HEK293 (cell line): ENCODE data around the gene NPHP4.

Experiments used
- GLI4 ChIP-seq: fragments of 450-650 bp; formaldehyde crosslinking; IDR thresholded peaks from 2 replicates; pipeline ENCODE4 v1.5.1; 2016; ENCODE audit warnings: missing biosample characterization, missing genetic modification characterization
- OVOL3 ChIP-seq: fragments of 450-650 bp; formaldehyde crosslinking; IDR thresholded peaks from 2 replicates; pipeline ENCODE4 v1.5.1; 2016; ENCODE audit warnings: missing biosample characterization, missing genetic modification characterization
- PRDM1 ChIP-seq: fragments of 450-650 bp; formaldehyde crosslinking; IDR thresholded peaks from 2 replicates; pipeline ENCODE4; 2016; ENCODE audit warnings: missing biosample characterization, missing genetic modification characterization
- SP7 ChIP-seq: fragments of 450-650 bp; formaldehyde crosslinking; IDR thresholded peaks from 2 replicates; pipeline ENCODE4 v1.5.1; 2016; ENCODE audit warnings: missing biosample characterization, missing genetic modification characterization
- ZBTB1 ChIP-seq: fragments of 450-650 bp; formaldehyde crosslinking; IDR thresholded peaks from 2 replicates; pipeline ENCODE4 v1.5.1; 2016; ENCODE audit warnings: missing biosample characterization, missing genetic modification characterization
- ZNF174 ChIP-seq: fragments of 450-650 bp; formaldehyde crosslinking; IDR thresholded peaks from 2 replicates; pipeline ENCODE4 v1.5.0; 2017; ENCODE audit warnings: missing biosample characterization, mild to moderate bottlenecking, missing genetic modification characterization
- ZNF175 ChIP-seq: fragments of 450-650 bp; formaldehyde crosslinking; IDR thresholded peaks from 2 replicates; pipeline ENCODE4 v1.5.1; 2016; ENCODE audit warnings: missing biosample characterization, missing genetic modification characterization
- ZNF23 ChIP-seq: fragments of 450-650 bp; formaldehyde crosslinking; IDR thresholded peaks from 2 replicates; pipeline ENCODE4 v1.5.1; 2016; ENCODE audit warnings: missing biosample characterization, missing genetic modification characterization, borderline replicate concordance
- ZNF48 ChIP-seq: fragments of 450-650 bp; formaldehyde crosslinking; IDR thresholded peaks from 2 replicates; pipeline ENCODE4 v1.5.1; 2016; ENCODE audit warnings: missing biosample characterization, missing genetic modification characterization
- ZNF530 ChIP-seq: fragments of 450-650 bp; formaldehyde crosslinking; IDR thresholded peaks from 2 replicates; pipeline ENCODE4 v1.5.1; 2016; ENCODE audit warnings: low read depth, missing biosample characterization, missing genetic modification characterization
- ZNF544 ChIP-seq: fragments of 450-650 bp; formaldehyde crosslinking; IDR thresholded peaks from 2 replicates; pipeline ENCODE4 v1.5.0; 2017; ENCODE audit warnings: missing biosample characterization, missing genetic modification characterization
- ZNF561 ChIP-seq: fragments of 450-650 bp; IDR thresholded peaks from 2 replicates; pipeline ENCODE4 v1.5.1; 2018; ENCODE audit warnings: missing biosample characterization, missing genetic modification characterization, borderline replicate concordance
- ZNF600 ChIP-seq: fragments of 450-650 bp; formaldehyde crosslinking; IDR thresholded peaks from 2 replicates; pipeline ENCODE4 v1.5.1; 2016; ENCODE audit warnings: missing biosample characterization, missing genetic modification characterization
- ZNF791 ChIP-seq: fragments of 450-650 bp; formaldehyde crosslinking; IDR thresholded peaks from 2 replicates; pipeline ENCODE4 v1.5.1; 2016; ENCODE audit warnings: missing biosample characterization, missing genetic modification characterization
- ZNF830 ChIP-seq: fragments of 450-650 bp; IDR thresholded peaks from 2 replicates; pipeline ENCODE4 v1.5.0; 2018; ENCODE audit warnings: missing biosample characterization, missing genetic modification characterization, low read depth, mild to moderate bottlenecking, moderate library complexity
- TF ChIP-seq, protein P1 (sequence below): fragments of 450-650 bp; formaldehyde crosslinking; IDR thresholded peaks from 2 replicates; pipeline ENCODE4 v1.5.1; 2016; ENCODE audit warnings: missing biosample characterization, missing genetic modification characterization, borderline replicate concordance
- TF ChIP-seq, protein P2 (sequence below): fragments of 450-650 bp; formaldehyde crosslinking; IDR thresholded peaks from 2 replicates; pipeline ENCODE4 v1.5.1; 2016; ENCODE audit warnings: missing biosample characterization, missing genetic modification characterization
- TF ChIP-seq, protein P3 (sequence below): fragments of 450-650 bp; formaldehyde crosslinking; optimal IDR thresholded peaks from 2 replicates; pipeline ENCODE3; 2016; ENCODE audit warnings: missing biosample characterization, mild to moderate bottlenecking, missing genetic modification characterization
- TF ChIP-seq, protein P4 (sequence below): fragments of 450-650 bp; formaldehyde crosslinking; IDR thresholded peaks from 2 replicates; pipeline ENCODE4 v1.5.1; 2017; ENCODE audit warnings: missing biosample characterization, mild to moderate bottlenecking, missing genetic modification characterization, moderate library complexity
- TF ChIP-seq, protein P5 (sequence below): fragments of 450-650 bp; formaldehyde crosslinking; IDR thresholded peaks from 2 replicates; pipeline ENCODE4 v1.5.1; 2016; ENCODE audit warnings: missing biosample characterization, missing genetic modification characterization, borderline replicate concordance
- TF ChIP-seq, protein P6 (sequence below): fragments of 450-650 bp; formaldehyde crosslinking; IDR thresholded peaks from 2 replicates; pipeline ENCODE4 v1.5.1; 2016; ENCODE audit warnings: missing biosample characterization, missing genetic modification characterization

The NPHP4 gene

DNA sequence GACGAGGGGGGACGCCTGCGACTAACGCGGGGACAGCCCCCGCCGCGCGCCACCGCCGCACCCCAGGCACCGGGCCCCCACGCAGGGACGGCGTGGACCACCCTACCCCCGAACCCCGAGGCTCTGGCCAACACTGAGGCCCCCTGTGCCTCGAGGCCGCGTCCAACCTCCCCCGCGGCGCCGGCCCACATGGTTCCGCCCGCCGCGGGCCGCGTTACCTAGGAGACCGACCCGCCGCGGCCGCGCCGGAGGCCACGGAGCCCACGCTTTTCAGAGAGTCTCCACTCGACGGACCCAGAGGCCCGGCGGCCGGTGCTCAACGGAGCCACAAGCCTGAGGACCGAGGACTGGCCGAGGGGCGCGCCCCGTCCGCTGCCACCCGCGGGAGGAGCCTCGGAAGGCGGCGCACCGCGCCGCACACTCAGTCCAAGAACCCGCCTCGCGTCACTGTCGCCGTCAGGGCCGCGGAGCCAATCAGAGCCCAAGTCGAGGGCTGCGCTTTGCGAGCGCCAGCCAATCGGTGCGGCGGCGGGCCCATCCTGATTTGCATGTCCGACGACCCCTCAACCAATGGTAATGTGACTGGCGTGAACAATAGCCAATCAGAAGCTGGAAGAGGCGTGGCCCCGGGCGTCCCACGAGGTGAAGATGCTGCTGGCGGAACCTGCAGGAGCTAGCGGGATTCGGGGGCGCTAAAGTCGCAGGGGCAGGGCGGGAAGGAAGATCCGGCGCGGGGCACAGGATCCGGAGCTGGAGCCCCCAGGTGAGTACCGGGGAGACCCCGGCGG, at the start of gene NPHP4 (continued):
- TF ChIP-seq ZNF561 (tag by site-specific recombination) = peak; percentile 89
- TF ChIP-seq, protein P1, sequence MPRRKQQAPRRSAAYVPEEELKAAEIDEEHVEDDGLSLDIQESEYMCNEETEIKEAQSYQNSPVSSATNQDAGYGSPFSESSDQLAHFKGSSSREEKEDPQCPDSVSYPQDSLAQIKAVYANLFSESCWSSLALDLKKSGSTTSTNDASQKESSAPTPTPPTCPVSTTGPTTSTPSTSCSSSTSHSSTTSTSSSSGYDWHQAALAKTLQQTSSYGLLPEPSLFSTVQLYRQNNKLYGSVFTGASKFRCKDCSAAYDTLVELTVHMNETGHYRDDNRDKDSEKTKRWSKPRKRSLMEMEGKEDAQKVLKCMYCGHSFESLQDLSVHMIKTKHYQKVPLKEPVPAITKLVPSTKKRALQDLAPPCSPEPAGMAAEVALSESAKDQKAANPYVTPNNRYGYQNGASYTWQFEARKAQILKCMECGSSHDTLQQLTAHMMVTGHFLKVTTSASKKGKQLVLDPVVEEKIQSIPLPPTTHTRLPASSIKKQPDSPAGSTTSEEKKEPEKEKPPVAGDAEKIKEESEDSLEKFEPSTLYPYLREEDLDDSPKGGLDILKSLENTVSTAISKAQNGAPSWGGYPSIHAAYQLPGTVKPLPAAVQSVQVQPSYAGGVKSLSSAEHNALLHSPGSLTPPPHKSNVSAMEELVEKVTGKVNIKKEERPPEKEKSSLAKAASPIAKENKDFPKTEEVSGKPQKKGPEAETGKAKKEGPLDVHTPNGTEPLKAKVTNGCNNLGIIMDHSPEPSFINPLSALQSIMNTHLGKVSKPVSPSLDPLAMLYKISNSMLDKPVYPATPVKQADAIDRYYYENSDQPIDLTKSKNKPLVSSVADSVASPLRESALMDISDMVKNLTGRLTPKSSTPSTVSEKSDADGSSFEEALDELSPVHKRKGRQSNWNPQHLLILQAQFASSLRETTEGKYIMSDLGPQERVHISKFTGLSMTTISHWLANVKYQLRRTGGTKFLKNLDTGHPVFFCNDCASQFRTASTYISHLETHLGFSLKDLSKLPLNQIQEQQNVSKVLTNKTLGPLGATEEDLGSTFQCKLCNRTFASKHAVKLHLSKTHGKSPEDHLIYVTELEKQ (tag by site-specific recombination) = no peak; the same call in 1 of the 2 replicates
- TF ChIP-seq ZNF174 (tag by site-specific recombination) = 0 out of 2 replicates have a peak, but pooled peaks have one; percentile 36
- TF ChIP-seq PRDM1 (tag by site-specific recombination) = no peak
- no peak for TF ChIP-seq ZNF791
- TF ChIP-seq GLI4 = no peak
- no peak for TF ChIP-seq ZNF175 (tag by site-specific recombination)
- no peak for TF ChIP-seq ZNF544 (tag by site-specific recombination)
- TF ChIP-seq, protein P2, sequence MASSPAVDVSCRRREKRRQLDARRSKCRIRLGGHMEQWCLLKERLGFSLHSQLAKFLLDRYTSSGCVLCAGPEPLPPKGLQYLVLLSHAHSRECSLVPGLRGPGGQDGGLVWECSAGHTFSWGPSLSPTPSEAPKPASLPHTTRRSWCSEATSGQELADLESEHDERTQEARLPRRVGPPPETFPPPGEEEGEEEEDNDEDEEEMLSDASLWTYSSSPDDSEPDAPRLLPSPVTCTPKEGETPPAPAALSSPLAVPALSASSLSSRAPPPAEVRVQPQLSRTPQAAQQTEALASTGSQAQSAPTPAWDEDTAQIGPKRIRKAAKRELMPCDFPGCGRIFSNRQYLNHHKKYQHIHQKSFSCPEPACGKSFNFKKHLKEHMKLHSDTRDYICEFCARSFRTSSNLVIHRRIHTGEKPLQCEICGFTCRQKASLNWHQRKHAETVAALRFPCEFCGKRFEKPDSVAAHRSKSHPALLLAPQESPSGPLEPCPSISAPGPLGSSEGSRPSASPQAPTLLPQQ (tag by site-specific recombination) = no peak; the same call in 1 of the 2 replicates
- no peak for TF ChIP-seq ZNF48 (tag by site-specific recombination)
- TF ChIP-seq, protein P3, sequence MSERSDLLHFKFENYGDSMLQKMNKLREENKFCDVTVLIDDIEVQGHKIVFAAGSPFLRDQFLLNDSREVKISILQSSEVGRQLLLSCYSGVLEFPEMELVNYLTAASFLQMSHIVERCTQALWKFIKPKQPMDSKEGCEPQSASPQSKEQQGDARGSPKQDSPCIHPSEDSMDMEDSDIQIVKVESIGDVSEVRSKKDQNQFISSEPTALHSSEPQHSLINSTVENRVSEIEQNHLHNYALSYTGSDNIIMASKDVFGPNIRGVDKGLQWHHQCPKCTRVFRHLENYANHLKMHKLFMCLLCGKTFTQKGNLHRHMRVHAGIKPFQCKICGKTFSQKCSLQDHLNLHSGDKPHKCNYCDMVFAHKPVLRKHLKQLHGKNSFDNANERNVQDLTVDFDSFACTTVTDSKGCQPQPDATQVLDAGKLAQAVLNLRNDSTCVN = peak; percentile 83
- TF ChIP-seq, protein P4, sequence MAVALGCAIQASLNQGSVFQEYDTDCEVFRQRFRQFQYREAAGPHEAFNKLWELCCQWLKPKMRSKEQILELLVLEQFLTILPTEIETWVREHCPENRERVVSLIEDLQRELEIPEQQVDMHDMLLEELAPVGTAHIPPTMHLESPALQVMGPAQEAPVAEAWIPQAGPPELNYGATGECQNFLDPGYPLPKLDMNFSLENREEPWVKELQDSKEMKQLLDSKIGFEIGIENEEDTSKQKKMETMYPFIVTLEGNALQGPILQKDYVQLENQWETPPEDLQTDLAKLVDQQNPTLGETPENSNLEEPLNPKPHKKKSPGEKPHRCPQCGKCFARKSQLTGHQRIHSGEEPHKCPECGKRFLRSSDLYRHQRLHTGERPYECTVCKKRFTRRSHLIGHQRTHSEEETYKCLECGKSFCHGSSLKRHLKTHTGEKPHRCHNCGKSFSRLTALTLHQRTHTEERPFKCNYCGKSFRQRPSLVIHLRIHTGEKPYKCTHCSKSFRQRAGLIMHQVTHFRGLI (tag by site-specific recombination) = peak; percentile 59; the same call in 1 of the 2 replicates
- TF ChIP-seq, protein P5, sequence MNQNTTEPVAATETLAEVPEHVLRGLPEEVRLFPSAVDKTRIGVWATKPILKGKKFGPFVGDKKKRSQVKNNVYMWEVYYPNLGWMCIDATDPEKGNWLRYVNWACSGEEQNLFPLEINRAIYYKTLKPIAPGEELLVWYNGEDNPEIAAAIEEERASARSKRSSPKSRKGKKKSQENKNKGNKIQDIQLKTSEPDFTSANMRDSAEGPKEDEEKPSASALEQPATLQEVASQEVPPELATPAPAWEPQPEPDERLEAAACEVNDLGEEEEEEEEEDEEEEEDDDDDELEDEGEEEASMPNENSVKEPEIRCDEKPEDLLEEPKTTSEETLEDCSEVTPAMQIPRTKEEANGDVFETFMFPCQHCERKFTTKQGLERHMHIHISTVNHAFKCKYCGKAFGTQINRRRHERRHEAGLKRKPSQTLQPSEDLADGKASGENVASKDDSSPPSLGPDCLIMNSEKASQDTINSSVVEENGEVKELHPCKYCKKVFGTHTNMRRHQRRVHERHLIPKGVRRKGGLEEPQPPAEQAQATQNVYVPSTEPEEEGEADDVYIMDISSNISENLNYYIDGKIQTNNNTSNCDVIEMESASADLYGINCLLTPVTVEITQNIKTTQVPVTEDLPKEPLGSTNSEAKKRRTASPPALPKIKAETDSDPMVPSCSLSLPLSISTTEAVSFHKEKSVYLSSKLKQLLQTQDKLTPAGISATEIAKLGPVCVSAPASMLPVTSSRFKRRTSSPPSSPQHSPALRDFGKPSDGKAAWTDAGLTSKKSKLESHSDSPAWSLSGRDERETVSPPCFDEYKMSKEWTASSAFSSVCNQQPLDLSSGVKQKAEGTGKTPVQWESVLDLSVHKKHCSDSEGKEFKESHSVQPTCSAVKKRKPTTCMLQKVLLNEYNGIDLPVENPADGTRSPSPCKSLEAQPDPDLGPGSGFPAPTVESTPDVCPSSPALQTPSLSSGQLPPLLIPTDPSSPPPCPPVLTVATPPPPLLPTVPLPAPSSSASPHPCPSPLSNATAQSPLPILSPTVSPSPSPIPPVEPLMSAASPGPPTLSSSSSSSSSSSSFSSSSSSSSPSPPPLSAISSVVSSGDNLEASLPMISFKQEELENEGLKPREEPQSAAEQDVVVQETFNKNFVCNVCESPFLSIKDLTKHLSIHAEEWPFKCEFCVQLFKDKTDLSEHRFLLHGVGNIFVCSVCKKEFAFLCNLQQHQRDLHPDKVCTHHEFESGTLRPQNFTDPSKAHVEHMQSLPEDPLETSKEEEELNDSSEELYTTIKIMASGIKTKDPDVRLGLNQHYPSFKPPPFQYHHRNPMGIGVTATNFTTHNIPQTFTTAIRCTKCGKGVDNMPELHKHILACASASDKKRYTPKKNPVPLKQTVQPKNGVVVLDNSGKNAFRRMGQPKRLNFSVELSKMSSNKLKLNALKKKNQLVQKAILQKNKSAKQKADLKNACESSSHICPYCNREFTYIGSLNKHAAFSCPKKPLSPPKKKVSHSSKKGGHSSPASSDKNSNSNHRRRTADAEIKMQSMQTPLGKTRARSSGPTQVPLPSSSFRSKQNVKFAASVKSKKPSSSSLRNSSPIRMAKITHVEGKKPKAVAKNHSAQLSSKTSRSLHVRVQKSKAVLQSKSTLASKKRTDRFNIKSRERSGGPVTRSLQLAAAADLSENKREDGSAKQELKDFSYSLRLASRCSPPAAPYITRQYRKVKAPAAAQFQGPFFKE = no peak
- TF ChIP-seq ZNF23 (tag by site-specific recombination) = no peak
- TF ChIP-seq ZNF530 (tag by site-specific recombination) = no peak
- TF ChIP-seq ZNF600 (tag by site-specific recombination) = peak; percentile 69
- peak; percentile 77; the same call in 1 of the 2 replicates for TF ChIP-seq SP7
- TF ChIP-seq ZBTB1 = 0 out of 2 replicates have a peak, but pooled peaks have one; percentile 33
- peak; percentile 65; the same call in 1 of the 2 replicates for TF ChIP-seq OVOL3 (tag by site-specific recombination)
- no peak for TF ChIP-seq ZNF830
- TF ChIP-seq, protein P6, sequence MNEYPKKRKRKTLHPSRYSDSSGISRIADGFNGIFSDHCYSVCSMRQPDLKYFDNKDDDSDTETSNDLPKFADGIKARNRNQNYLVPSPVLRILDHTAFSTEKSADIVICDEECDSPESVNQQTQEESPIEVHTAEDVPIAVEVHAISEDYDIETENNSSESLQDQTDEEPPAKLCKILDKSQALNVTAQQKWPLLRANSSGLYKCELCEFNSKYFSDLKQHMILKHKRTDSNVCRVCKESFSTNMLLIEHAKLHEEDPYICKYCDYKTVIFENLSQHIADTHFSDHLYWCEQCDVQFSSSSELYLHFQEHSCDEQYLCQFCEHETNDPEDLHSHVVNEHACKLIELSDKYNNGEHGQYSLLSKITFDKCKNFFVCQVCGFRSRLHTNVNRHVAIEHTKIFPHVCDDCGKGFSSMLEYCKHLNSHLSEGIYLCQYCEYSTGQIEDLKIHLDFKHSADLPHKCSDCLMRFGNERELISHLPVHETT (tag by site-specific recombination) = no peak
